HepG2 (cell line): ENCODE measurements around the gene DPF1. TPM values are rescaled to one million over a fixed set of nuclear protein-coding genes. Genes with fewer than 3 reads are reported as not detected.

Source experiments
- ATAC-seq: fragments of 200-7000 bp; cut with Tn5 transposase; 3 replicates; pipeline ENCODE4 v1.9.1; 2020; ENCODE audit warnings: mild to moderate bottlenecking, moderate library complexity
- Bru-seq: library from RNA; stranded (reverse); fragments of 400-500 nt; gene quantifications from one replicate; lab custom pipeline; 2021; lab: Mats Ljungman, UMichigan
- BruChase-seq, 2 experiments: library from RNA; stranded (reverse); fragments of 400-500 nt; gene quantifications; one replicate each; lab custom pipeline; 2021; lab: Mats Ljungman, UMichigan
- BruUV-seq: library from RNA; stranded (reverse); fragments of 400-500 nt; replicated peaks from 2 replicates; lab custom pipeline; 2021; lab: Mats Ljungman, UMichigan
- CTCF ChIA-PET: fragments of 300-600 bp; formaldehyde crosslinking; extraction: SDS; loops from one replicate; lab custom pipeline; 2021; ENCODE audit warnings: low total read pairs, inconsistent platforms, low intra/inter-chr PET ratio; lab: Yijun Ruan, JAX
- POLR2A ChIA-PET: fragments of 350-600 bp; sonication (Branson Sonifier 250); formaldehyde crosslinking; loops from one replicate; lab custom pipeline; 2020; ENCODE audit warnings: antibody characterized with exemption, inconsistent platforms; lab: Yijun Ruan, JAX
- DNase-seq: peaks from one replicate; pipeline ENCODE4 v3.0.0-alpha.2; 2015; ENCODE audit warnings: low spot score
- FAIRE-seq: peaks from 3 replicates; lab custom pipeline; 2011; peaks lifted over from hg19 to GRCh38; lab: Jason Lieb, UNC
- H2AFZ ChIP-seq: one replicate; pipeline ENCODE4 v1.6.1; 2011; ENCODE audit warnings: low read length, inconsistent platforms
- H3K27ac ChIP-seq: fragments of 300-600 bp; 3 replicates; pipeline ENCODE4 v1.8.0; 2011; ENCODE audit warnings: mixed run types, mild to moderate bottlenecking, mixed read lengths, low read length, inconsistent platforms; ENCODE audit not compliant: insufficient read depth; ENCODE audit errors: extremely low read length
- H3K27me3 ChIP-seq, 2 experiments: fragments of 200-600 bp in 1 of 2; 2 replicates in 1 of 2; 3 replicates in 1 of 2; pipeline versions ENCODE4 v1.6.0 to v1.8.0; 2011; ENCODE audit warnings: low read length in 2 of 2, mild to moderate bottlenecking in 2 of 2, moderate library complexity in 2 of 2, inconsistent platforms in 1 of 2; ENCODE audit not compliant: insufficient read depth in 2 of 2, control insufficient read depth in 1 of 2
- H3K36me3 ChIP-seq, 2 experiments: fragments of 200-600 bp in 1 of 2; replicated peaks in 1 of 2; 2 replicates in 1 of 2; 3 replicates in 1 of 2; pipeline versions ENCODE4 v1.5.1 to v1.8.0; 2011; ENCODE audit warnings: low read length in 2 of 2, inconsistent platforms in 1 of 2; ENCODE audit not compliant: insufficient read depth in 2 of 2, control insufficient read depth in 1 of 2
- H3K4me1 ChIP-seq: 2 replicates; pipeline ENCODE4 v1.5.1; 2012; ENCODE audit warnings: low read length, inconsistent platforms; ENCODE audit not compliant: insufficient read depth
- H3K4me2 ChIP-seq: 2 replicates; pipeline ENCODE4 v1.6.0; 2011; ENCODE audit warnings: low read depth, low read length, inconsistent platforms
- H3K4me3 ChIP-seq, 3 experiments: fragments of 200-600 bp in 1 of 3; sonication (generic), shearing (Covaris generic) in 1 of 3; replicated peaks in 1 of 3; 2 replicates each; pipeline ENCODE4 v1.5.1; 2011 to 2016; ENCODE audit warnings: low read length in 3 of 3, inconsistent platforms in 2 of 3, low read depth in 2 of 3, mild to moderate bottlenecking in 2 of 3, control low read depth in 1 of 3, mixed read lengths in 1 of 3; ENCODE audit not compliant: insufficient read depth in 1 of 3
- H3K79me2 ChIP-seq: one replicate; pipeline ENCODE4 v1.6.1; 2011; ENCODE audit warnings: low read length, inconsistent platforms; ENCODE audit not compliant: insufficient read depth
- H3K9ac ChIP-seq: 2 replicates; pipeline ENCODE4 v1.6.0; 2011; ENCODE audit warnings: mild to moderate bottlenecking, low read depth, low read length, inconsistent platforms; ENCODE audit not compliant: insufficient read depth
- H3K9me3 ChIP-seq: 2 replicates; pipeline ENCODE4 v1.5.1; 2012; ENCODE audit warnings: mild to moderate bottlenecking, low read length
- H4K20me1 ChIP-seq: 2 replicates; pipeline ENCODE4 v1.6.0; 2011; ENCODE audit warnings: inconsistent platforms, mild to moderate bottlenecking, low read length, moderate library complexity; ENCODE audit not compliant: insufficient read depth
- DBP ChIP-seq: sonication (generic); formaldehyde crosslinking; IDR thresholded peaks from 2 replicates; pipeline ENCODE4 v1.4.0; 2020; ENCODE audit warnings: missing genetic modification reagents; ENCODE audit errors: not compliant biosample characterization
- HIVEP1 ChIP-seq: sonication (generic); formaldehyde crosslinking; IDR thresholded peaks from 2 replicates; pipeline ENCODE4 v1.4.0; 2020; ENCODE audit warnings: mild to moderate bottlenecking, missing genetic modification reagents
- IKZF1 ChIP-seq: fragments of 450-650 bp; IDR thresholded peaks from 2 replicates; pipeline ENCODE4 v1.7.1; 2016
- IRX3 ChIP-seq: sonication (generic); formaldehyde crosslinking; IDR thresholded peaks from 2 replicates; pipeline ENCODE4 v1.8.1; 2023; ENCODE audit warnings: mild to moderate bottlenecking, low read depth, missing genetic modification reagents, borderline replicate concordance
- LCORL ChIP-seq, 2 experiments: fragments of 450-650 bp in 1 of 2; sonication (generic) in 1 of 2; formaldehyde crosslinking in 1 of 2; IDR thresholded peaks; 2 replicates each; pipeline versions ENCODE4 v1.5.0 to v1.6.1; 2017 to 2020; ENCODE audit warnings: antibody characterized with exemption in 1 of 2, missing genetic modification reagents in 1 of 2
- MTF2 ChIP-seq: sonication (generic); formaldehyde crosslinking; IDR thresholded peaks from 2 replicates; pipeline ENCODE4 v1.5.0; 2020; ENCODE audit warnings: missing genetic modification reagents, borderline replicate concordance
- NFATC3 ChIP-seq: sonication (generic); formaldehyde crosslinking; IDR thresholded peaks from 2 replicates; pipeline ENCODE4 v1.5.1; 2020; ENCODE audit warnings: mild to moderate bottlenecking, missing genetic modification reagents
- RAD21 ChIP-seq: fragments of 450-650 bp; formaldehyde crosslinking; IDR thresholded peaks from 2 replicates; pipeline ENCODE4 v1.5.0; 2020; ENCODE audit warnings: mild to moderate bottlenecking
- REPIN1 ChIP-seq: sonication (generic); formaldehyde crosslinking; IDR thresholded peaks from 2 replicates; pipeline ENCODE4 v1.8.0; 2022; ENCODE audit warnings: missing genetic modification reagents, low read depth, mild to moderate bottlenecking, borderline replicate concordance
- SCMH1 ChIP-seq: sonication (generic); formaldehyde crosslinking; IDR thresholded peaks from 2 replicates; pipeline ENCODE4 v1.9.0; 2021; ENCODE audit warnings: missing genetic modification reagents, mild to moderate bottlenecking, borderline replicate concordance
- TIGD3 ChIP-seq: sonication (generic); formaldehyde crosslinking; IDR thresholded peaks from 2 replicates; pipeline ENCODE4 v1.5.1; 2020; ENCODE audit warnings: mild to moderate bottlenecking, missing genetic modification reagents, borderline replicate concordance
- ZC3H13 ChIP-seq: sonication (generic); formaldehyde crosslinking; IDR thresholded peaks from 2 replicates; pipeline ENCODE4 v1.8.1; 2023; ENCODE audit warnings: mild to moderate bottlenecking, missing genetic modification reagents, moderate library complexity
- ZNF18 ChIP-seq: sonication (generic); formaldehyde crosslinking; IDR thresholded peaks from 2 replicates; pipeline ENCODE4 v1.8.0; 2022; ENCODE audit warnings: mild to moderate bottlenecking, missing genetic modification reagents; ENCODE audit not compliant: insufficient replicate concordance
- WGBS: methylation state at CpG from one replicate; pipeline ENCODE4 v1.1.6; 2017; ENCODE audit warnings: low lambda C conversion rate; 5-methylcytosine and 5-hydroxymethylcytosine counted together
- in situ Hi-C: cut with HindIII; loops from 2 replicates; pipeline ENCODE4 v1.10.0; 2017; ENCODE audit warnings: low pct_unique_long_range_greater_than_20kb; ENCODE audit not compliant: extremely low pct_ligation_motif_present
- intact Hi-C: fragments of 100-400 bp; cut with micrococcal nuclease; formaldehyde crosslinking; loops from one replicate; pipeline ENCODE4 v1.10.0; 2022; ENCODE audit not compliant: unreplicated experiment
- long read RNA-seq, 2 experiments: library from RNA in 1 of 2; library from polyadenylated mRNA in 1 of 2; stranded (forward) in 1 of 2; unstranded in 1 of 2; transcript quantifications; one replicate each; pipeline ENCODE4 v2.0.0, GENCODE V29; 2019 to 2022
- polyA minus RNA-seq, 3 experiments: library from RNA; depleted of rRNA, polyadenylated mRNA; stranded (reverse); fragments of >200 nt; gene quantifications; 2 replicates each; pipeline ENCODE4 v1.2.3, GENCODE V29; 2011; ENCODE audit warnings: low replicate concordance in 1 of 3
- polyA plus RNA-seq, 8 experiments: library from polyadenylated mRNA; depleted of rRNA in 3 of 8; stranded (reverse) in 7 of 8; unstranded in 1 of 8; fragments of >200 nt; fragmentation: Illumina TruSeq in 4 of 8; extraction: Trizol in 4 of 8; gene quantifications; 2 replicates each; pipeline versions ENCODE4 v1.2.1 to v1.2.3, GENCODE V29; 2011 to 2016; ENCODE audit warnings: low read depth in 4 of 8, missing spikeins in 1 of 8, mixed read lengths in 1 of 8; ENCODE audit not compliant: insufficient read depth in 1 of 8
- total RNA-seq, 5 experiments: library from RNA; depleted of rRNA; stranded (reverse); fragments of >200 nt; fragmentation: Illumina TruSeq; extraction: Trizol; gene quantifications; 2 replicates each; pipeline ENCODE4 v1.2.3, GENCODE V29; 2016; ENCODE audit warnings: low read depth in 1 of 5

The DPF1 gene
- 1.7 and 3.2 TPM in 2 replicates for total RNA-seq (2016; rRNA removed; fragmentation: Illumina TruSeq; extraction: Trizol)
- total RNA-seq (2016; cell fraction: cytosol; rRNA removed; fragmentation: Illumina TruSeq; extraction: Trizol; ENCODE audit: low read depth) = 1.4 and 1.6 TPM in 2 replicates
- 1.6 and 2.3 TPM in 2 replicates for total RNA-seq (2016; cell fraction: insoluble cytoplasmic fraction; rRNA removed; fragmentation: Illumina TruSeq; extraction: Trizol)
- total RNA-seq (2016; cell fraction: membrane; rRNA removed; fragmentation: Illumina TruSeq; extraction: Trizol) = 2.0 and 2.8 TPM in 2 replicates
- 2.1 and 2.7 TPM in 2 replicates for total RNA-seq (2016; cell fraction: nucleus; rRNA removed; fragmentation: Illumina TruSeq; extraction: Trizol)
- 1.0 and 1.3 TPM in 2 replicates for polyA plus RNA-seq (2011; rRNA removed)
- 0.65 and 1.2 TPM in 2 replicates for polyA plus RNA-seq (2011; cell fraction: cytosol; rRNA removed)
- 3.3 and 3.6 TPM in 2 replicates for polyA plus RNA-seq (2011; cell fraction: nucleus; rRNA removed)
- polyA plus RNA-seq (2012) = 0.36 and 1.2 TPM in 2 replicates
- 1.1 TPM in 2 replicates for polyA plus RNA-seq (2016; cell fraction: cytosol; fragmentation: Illumina TruSeq; extraction: Trizol; ENCODE audit: low read depth)
- 1.4 and 3.2 TPM in 2 replicates for polyA plus RNA-seq (2016; cell fraction: insoluble cytoplasmic fraction; fragmentation: Illumina TruSeq; extraction: Trizol; ENCODE audit: low read depth)
- 1.4 and 1.7 TPM in 2 replicates for polyA plus RNA-seq (2016; cell fraction: membrane; fragmentation: Illumina TruSeq; extraction: Trizol; ENCODE audit: low read depth)
- 4.1 and 5.7 TPM in 2 replicates for polyA plus RNA-seq (2016; cell fraction: nucleus; fragmentation: Illumina TruSeq; extraction: Trizol; ENCODE audit: insufficient read depth, low read depth)
- polyA minus RNA-seq (2011; rRNA and poly(A)+ RNA removed; ENCODE audit: low replicate concordance) = 1.3 and 2.4 TPM in 2 replicates
- polyA minus RNA-seq (2011; cell fraction: cytosol; rRNA and poly(A)+ RNA removed) = 0.62 and 0.69 TPM in 2 replicates
- polyA minus RNA-seq (2011; cell fraction: nucleus; rRNA and poly(A)+ RNA removed) = 1.4 and 1.7 TPM in 2 replicates
- Bru-seq, nascent RNA = percentile 26 among the genes with signal in this experiment
- BruChase-seq, experiment 1, labeled RNA remaining after a 6-hour chase = percentile 37 among the genes with signal in this experiment
- BruChase-seq, experiment 2, labeled RNA remaining after a 2-hour chase = percentile 30 among the genes with signal in this experiment
- long read RNA-seq, experiment 1, partial matches to known transcripts = 0 of 3 reads
- long read RNA-seq, experiment 1, other reads (novel, unspliced or antisense) = 1 of 3 reads
- long read RNA-seq, experiment 2, partial matches to known transcripts = 0 of 5 reads
- long read RNA-seq, experiment 2, other reads (novel, unspliced or antisense) = 3 of 5 reads

- in situ Hi-C loops (no loop called here), intact Hi-C loops (loop anchor here (2.0 kb wide), 1 partner anchor 325 kb away; no protein-coding TSS in a partner anchor)
- H3K4me1 ChIP-seq = peaks cover 17% of the 10 kb centered on the region
- 1% methylated on average over 22 of the region's 61 CpGs for WGBS
- no peaks in the 10 kb centered on the region for H3K36me3 ChIP-seq
- peak within 1 kb of the TSS; percentile 92 for H3K4me2 ChIP-seq
- peak within 1 kb of the TSS; percentile 62 to 86 (median 75) for H3K4me3 ChIP-seq
- no peak within 1 kb of the TSS for H2AFZ ChIP-seq
- H4K20me1 ChIP-seq = no peaks in the 10 kb centered on the region
- CTCF ChIA-PET = interaction anchor here (1.3 kb wide), 1 partner anchor 82 kb away, joined by 4 read pairs; no protein-coding TSS in a partner anchor
- H3K9me3 ChIP-seq = no peaks in the 10 kb centered on the region
- peak; percentile 49 for FAIRE-seq
- POLR2A ChIA-PET = no interaction called here
- H3K9ac ChIP-seq = peak within 1 kb of the TSS; percentile 31
- H3K27ac ChIP-seq = no peak within 1 kb of the TSS
- peak; percentile 96 for ATAC-seq
- BruUV-seq = no TSS peak
- H3K79me2 ChIP-seq = no peaks in the 10 kb centered on the region
- H3K27me3 ChIP-seq = peaks cover 7 to 22% of the 10 kb centered on the region in 2 experiments; a peak in 4 of 5 replicates
- DNase-seq = peak; percentile 78
- TF ChIP-seq IKZF1 (no peak), NFATC3 (CRISPR knock-in tag) (no peak), REPIN1 (no peak), ZNF18 (CRISPR knock-in tag) (peak; percentile 73), TIGD3 (CRISPR knock-in tag) (no peak), LCORL (IDR thresholded peaks at IDR 0.05) (no peak), LCORL (CRISPR knock-in tag; IDR thresholded peaks at IDR 0.05) (peak; percentile 69), MTF2 (CRISPR knock-in tag) (0 out of 2 replicates have a peak, but pooled peaks have one; percentile 34), RAD21 (CRISPR knock-in tag) (no peak), SCMH1 (CRISPR knock-in tag) (no peak), ZC3H13 (CRISPR knock-in tag) (no peak), DBP (CRISPR knock-in tag) (no peak), IRX3 (CRISPR knock-in tag) (no peak), HIVEP1 (CRISPR knock-in tag) (no peak)
Observed at GRCh38 chr19:38224014-38224862, at the start of gene DPF1. Gene DPF1, minus strand, starts transcription at chr19:38224222. Its CDS starts 80 bp downstream, at chr19:38224142.
